H1 (cell line): ENCODE results near the gene ABHD2. TPM values are rescaled to one million over a fixed set of nuclear protein-coding genes. Genes with fewer than 3 reads are reported as not detected.

ENCODE experiments used
- BRCA1 ChIP-seq: IDR thresholded peaks from 2 replicates; pipeline ENCODE4 v1.6.1; 2012; ENCODE audit warnings: low read depth, low read length, improper control_type of control experiment
- CHD7 ChIP-seq: fragments of 300-600 bp; sonication (generic); IDR thresholded peaks from 2 replicates; pipeline ENCODE4 v1.7.1; 2012; ENCODE audit warnings: low read length, moderate library complexity, mild to moderate bottlenecking, inconsistent platforms; ENCODE audit not compliant: insufficient replicate concordance
- KDM1A ChIP-seq: fragments of 200-600, 300-600 bp; sonication (generic); IDR thresholded peaks from 2 replicates; pipeline ENCODE4 v1.7.1; 2016; ENCODE audit warnings: mild to moderate bottlenecking, low read length, borderline replicate concordance
- TAF1 ChIP-seq: IDR thresholded peaks from 2 replicates; pipeline ENCODE4 v1.6.1; 2011; ENCODE audit warnings: mild to moderate bottlenecking, low read depth, low read length
- TBP ChIP-seq: IDR thresholded peaks from 2 replicates; pipeline ENCODE4 v1.6.1; 2011; ENCODE audit warnings: low read depth, low read length, improper control_type of control experiment
- USF2 ChIP-seq: IDR thresholded peaks from 2 replicates; pipeline ENCODE4 v1.6.1; 2011; ENCODE audit warnings: low read length, improper control_type of control experiment
- polyA plus RNA-seq, 7 experiments: library from polyadenylated mRNA; depleted of rRNA in 3 of 7; stranded (reverse) in 5 of 7; unstranded in 2 of 7; fragments of >200 nt in 5 of 7; fragments of 200-250 nt in 2 of 7; gene quantifications; 1 replicate in 5 of 7; 2 replicates in 1 of 7; 4 replicates in 1 of 7; pipeline versions ENCODE4 v1.2.1 to v1.2.3, GENCODE V29; 2011 to 2013; ENCODE audit warnings: missing spikeins in 2 of 7, mixed read lengths in 2 of 7
- total RNA-seq: library from RNA; stranded (reverse); fragmentation: NEBNext Ultra II Directional; extraction: Animal tissue kit (Norgen Biotek cat#: 25700); gene quantifications from 2 replicates; pipeline ENCODE4 v1.2.1, GENCODE V29; 2021

The ABHD2 gene
- total and polyA plus RNA-seq, 2 of the 8 experiments (the other 6 are each of a cell fraction or from before 2014, with no cell fraction given): 9.1 to 23.7 TPM

GRCh38 chr15:89150287-89150686 is 62.0 kb downstream of the ABHD2 start (continued):
- TF ChIP-seq CHD7 (no peak), KDM1A (no peak), TAF1 (no peak), BRCA1 (no peak), TBP (no peak), USF2 (no peak)
